ENCODE measurements around the gene TTC9. TPM values are rescaled to one million over a fixed set of nuclear protein-coding genes. Genes with fewer than 3 reads are reported as not detected.

TTC9 gene
- total RNA-seq, 1 donor from 2014 or later: 0.20 TPM

DNA sequence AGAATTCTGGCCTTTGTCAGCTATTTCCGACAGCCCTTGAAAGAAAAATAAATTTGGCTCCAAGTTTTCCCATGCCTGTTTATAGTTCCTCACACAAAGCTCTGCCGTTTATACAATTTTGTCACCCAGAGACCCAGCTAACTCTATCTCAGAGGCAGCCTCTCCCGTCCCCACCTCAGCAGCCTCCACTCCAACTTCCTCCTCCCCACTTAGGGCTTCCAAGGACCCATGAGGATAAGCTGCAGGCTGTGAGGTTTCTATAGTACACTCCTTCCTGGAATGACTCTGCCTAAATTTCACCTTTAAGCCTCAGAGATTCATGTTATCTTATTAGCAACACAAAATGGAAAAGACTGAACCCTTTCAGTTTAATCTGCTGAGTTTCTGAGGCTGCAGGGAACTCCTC, 71.8 kb downstream of the TTC9 start:
- peak in 1 of 2 donors; percentile 28 for DNase-seq (ENCODE audit: low read depth in 2 of 2)

DNA sequence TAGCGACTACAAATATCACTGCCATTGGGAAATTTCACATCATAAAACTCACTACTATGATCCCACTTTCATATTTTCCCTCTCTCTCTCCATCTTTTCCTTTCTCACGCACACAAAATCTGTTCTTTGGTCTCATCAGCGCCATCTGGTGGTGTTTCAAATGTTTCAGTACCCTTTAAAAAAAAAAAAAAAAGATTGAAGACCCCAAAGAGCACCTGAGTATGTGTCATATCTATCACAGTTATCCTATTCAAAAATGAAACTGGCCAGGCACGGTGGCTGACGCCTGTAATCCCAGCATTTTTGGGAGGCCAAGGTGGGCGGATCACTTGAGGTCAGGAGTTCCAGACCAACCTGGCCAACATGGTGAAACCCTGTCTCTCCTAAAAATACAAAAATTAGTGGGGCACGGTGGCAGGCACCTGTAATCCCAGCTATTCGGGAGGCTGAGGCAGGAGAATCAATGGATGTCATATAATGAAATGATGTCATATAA, 72.4 kb downstream of the TTC9 start:
- DNase-seq (ENCODE audit: low read depth in 2 of 2): peak; percentile 59 to 82

DNA sequence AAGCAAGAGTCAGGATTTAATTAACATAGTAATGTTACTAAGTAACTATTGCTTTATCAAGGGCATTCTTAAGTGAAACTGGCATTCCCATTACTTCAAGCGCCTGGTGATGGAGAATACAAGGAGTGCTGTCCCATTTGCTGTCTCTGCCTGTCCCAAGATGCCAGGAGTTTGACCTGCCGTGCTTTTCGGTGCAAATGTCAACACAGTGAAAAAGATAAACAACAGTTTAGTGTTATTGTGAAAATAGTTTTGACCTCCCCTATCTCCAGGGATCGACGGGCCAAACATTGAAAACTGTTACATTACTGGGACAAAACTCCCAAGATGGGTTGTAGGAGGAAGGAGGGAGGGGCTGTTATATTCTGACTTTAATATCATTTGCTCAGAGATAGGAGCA, 74.8 kb downstream of the TTC9 start:
- no peak for DNase-seq (ENCODE audit: low read depth in 2 of 2)

DNA sequence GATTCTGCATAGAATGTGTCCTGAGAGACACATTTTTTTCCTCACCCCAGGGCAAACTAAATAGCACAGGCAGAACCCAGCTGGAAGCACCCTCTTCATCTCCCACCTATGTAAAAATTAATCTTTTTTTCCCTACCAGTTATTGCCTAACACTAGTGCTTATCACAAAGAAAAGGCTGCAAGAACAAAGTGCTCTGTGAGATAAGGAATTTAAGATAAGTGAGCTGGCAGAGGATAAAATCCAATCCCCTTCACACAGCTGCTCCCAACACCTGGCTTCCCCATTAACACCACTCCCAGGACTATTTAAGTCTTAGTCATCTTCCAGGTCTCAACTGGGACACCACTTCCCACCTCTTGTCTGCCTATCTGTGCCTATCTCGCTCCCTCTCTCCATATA, 75.2 kb downstream of the TTC9 start:
- DNase-seq (ENCODE audit: low read depth in 2 of 2): no peak

DNA sequence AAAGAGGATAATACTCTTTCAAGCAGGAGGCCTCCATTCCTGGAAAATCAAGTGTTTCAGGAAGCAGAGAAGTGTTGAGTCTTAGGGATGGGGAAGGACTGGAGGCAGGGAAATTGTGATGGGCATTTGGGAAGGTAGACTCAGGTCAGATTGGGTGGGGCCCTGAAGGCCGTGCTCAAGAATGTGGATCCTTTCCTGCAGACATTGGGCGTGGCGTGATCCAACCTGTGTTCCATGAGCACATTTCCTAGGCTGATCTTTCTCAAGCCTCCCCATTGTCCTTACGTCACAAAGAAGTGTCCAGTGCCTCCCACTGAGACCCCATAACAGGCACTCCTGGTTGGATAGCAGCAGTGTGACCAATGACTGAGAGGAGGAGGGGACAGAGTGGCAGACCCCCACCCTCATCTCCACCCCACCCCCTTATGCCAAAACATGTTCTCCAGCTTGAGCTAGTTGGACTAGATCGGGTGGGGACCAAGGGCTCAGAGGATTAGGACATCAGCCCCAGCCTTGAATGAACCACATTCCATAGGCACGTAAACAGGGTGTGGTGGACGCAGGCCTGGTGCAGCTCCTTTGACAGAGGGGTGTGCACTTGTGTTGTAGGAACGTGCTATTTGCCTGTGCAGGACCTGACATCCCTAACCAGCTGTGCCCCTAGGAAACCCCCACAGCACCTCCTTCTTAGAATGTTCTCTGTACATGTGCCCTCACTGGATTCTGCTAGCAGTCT, 76.8 kb downstream of the TTC9 start:
- DNase-seq (ENCODE audit: low read depth in 2 of 2): no peak

DNA sequence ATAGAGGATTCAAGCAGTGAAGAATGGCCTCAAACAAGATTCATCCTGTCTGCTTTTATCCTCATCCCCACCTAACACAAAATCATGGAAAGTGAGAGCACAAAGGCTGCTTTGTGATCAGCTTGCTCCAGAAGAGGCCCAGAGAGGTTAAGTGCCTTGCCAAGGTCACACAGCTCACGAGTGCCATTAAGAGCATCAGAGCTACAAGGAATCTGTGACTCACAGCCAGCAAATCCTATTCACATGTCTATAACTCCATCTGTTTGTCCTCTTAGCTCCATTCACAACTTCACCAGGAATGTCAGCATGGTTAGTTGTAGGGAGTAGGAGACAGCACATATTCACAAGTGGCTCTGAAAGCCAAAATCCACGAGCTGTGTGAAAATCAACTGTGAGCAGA, 79.8 kb downstream of the TTC9 start:
- no peak for DNase-seq (ENCODE audit: low read depth in 2 of 2)

DNA sequence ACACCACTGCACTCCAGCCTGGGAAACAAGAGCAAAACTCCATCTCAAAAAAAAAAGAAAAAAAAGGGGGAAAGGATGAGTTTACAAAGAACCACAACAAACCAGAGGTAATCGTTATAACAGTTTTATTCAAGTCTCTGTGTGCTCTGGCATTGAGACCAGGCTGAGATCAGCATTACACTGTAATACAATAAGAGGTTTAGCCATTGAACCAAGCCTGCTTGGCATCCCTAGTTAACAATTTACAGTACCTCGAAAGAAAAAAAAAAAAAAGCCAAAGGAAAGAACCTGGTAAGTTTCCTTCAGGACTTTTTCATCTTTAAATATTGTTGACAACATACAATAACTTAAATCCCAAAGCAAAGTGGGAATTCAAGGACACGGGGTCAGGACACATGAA, 80.7 kb downstream of the TTC9 start:
- no peak for DNase-seq (ENCODE audit: low read depth in 2 of 2)

DNA sequence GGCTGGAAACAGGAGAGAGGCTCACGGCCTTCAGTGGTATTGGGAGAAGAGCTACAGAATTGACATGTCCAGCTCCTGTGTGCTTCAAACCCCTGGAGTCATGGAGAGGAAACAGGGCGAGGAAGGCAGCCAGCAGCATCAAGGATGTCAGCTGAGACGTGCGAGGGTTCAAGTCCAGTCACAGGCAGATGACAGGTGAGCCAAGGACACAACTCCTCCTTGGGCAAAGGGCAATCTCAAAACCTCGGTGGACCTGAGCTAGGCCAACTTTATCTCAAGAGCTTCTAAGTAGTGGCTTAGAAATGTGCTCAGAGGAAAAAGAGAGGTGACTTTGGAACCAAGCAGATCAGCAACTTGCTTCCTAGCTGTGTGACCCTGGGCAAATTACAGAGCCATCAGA, 81.6 kb downstream of the TTC9 start:
- no peak for DNase-seq (ENCODE audit: low read depth in 2 of 2)

DNA sequence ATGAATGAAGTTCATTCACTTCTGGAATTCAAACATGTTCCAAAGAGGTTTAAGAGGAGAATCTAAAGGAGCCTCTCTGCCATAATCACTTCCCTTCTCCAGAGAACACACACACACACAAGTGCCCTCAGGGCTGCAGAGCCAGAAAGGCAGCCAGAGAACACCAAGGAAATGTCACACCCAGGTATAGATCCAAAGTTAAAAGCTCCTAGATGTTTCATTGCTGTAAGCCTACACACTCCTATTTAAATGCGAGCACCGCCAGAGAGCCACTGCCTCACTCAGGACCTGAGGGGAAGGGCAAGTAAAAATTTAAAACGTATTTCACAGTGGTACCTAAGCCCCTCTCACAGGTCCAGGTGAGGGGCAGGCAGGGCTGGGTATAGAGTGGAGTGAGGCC, 82.4 kb downstream of the TTC9 start:
- no peak for DNase-seq (ENCODE audit: low read depth in 2 of 2)

DNA sequence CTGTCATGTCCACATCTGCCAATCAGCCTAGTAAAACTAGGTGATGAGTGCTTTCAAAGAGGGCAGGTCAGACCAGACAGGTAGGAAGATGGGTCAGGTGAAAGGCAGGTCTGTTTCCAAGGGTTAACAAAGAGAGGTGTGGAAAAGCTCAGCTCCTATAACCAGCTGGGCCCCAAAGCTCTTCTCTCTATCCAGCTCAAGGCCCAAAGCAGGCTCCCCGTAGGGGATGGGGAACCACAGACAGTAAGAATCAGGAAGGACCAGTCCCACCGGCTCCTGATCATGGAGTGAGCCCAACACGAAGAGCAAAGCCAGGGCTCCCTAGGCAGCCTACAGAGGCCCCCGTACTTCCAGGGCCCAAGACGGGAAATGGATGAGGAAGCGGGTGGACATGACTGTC, 83.2 kb downstream of the TTC9 start:
- no peak for DNase-seq (ENCODE audit: low read depth in 2 of 2)

Other genes starting within 250 kb of the TTC9 start
- gene SYNJ2BP, start 224.8 kb upstream of the TTC9 start, total RNA-seq: 13.9 and 18.7 TPM in 2 replicates
- gene ADAM21, start 189.7 kb upstream of the TTC9 start, total RNA-seq: under 0.01 TPM in 2 replicates
- gene ADAM20, start 106.9 kb upstream of the TTC9 start, total RNA-seq: 0.22 and 0.60 TPM in 2 replicates
- gene MED6, start 41.3 kb upstream of the TTC9 start, total RNA-seq: 14.8 and 19.6 TPM in 2 replicates
- gene MAP3K9, start 167.6 kb downstream of the TTC9 start, total RNA-seq: under 0.01 TPM in 2 replicates